NCI-H1092 (cell line): ENCODE measurements around the gene KLHL42.
A peak's percentile ranks its signal among the peaks of the same experiment; 100 is the strongest.

ENCODE experiments used
- DNase-seq: peaks from one replicate; lab custom pipeline; 2025; lab: John Stamatoyannopoulos, UW

KLHL42 gene

GRCh38 chr12:27780612-27781408, 777 bp downstream of the KLHL42 start:
- DNase-seq, result peak; percentile 2

- DNase-seq, result no peak
These were observed 1.6 kb downstream of the KLHL42 start for GRCh38 chr12:27781680-27782079.

- DNase-seq, result no peak
These were observed 2.4 kb downstream of the KLHL42 start for GRCh38 chr12:27782481-27782880.

GRCh38 chr12:27785882-27786570, 6.0 kb downstream of the KLHL42 start:
- DNase-seq, result no peak

- no peak for DNase-seq
These were observed 7.5 kb downstream of the KLHL42 start for GRCh38 chr12:27787559-27787958.

GRCh38 chr12:27790179-27790578, 10.1 kb downstream of the KLHL42 start:
- no peak for DNase-seq

- no peak for DNase-seq
These were observed 15.0 kb downstream of the KLHL42 start for GRCh38 chr12:27794818-27795584.

- no peak for DNase-seq
These were observed 16.1 kb downstream of the KLHL42 start for GRCh38 chr12:27796128-27796527.

- DNase-seq, result no peak
These were observed 17.4 kb downstream of the KLHL42 start for GRCh38 chr12:27797301-27798025.

- no peak for DNase-seq
These were observed 20.8 kb downstream of the KLHL42 start for GRCh38 chr12:27800819-27801218.

- no peak for DNase-seq
These were observed 21.6 kb downstream of the KLHL42 start for GRCh38 chr12:27801630-27802029.

- no peak for DNase-seq
These were observed 22.5 kb downstream of the KLHL42 start for GRCh38 chr12:27802511-27802910.

GRCh38 chr12:27802936-27803335, 22.9 kb downstream of the KLHL42 start:
- DNase-seq, result no peak

- no peak for DNase-seq
These were observed 25.2 kb downstream of the KLHL42 start for GRCh38 chr12:27805238-27805637.

- no peak for DNase-seq
These were observed 26.2 kb downstream of the KLHL42 start for GRCh38 chr12:27806259-27806658.

- no peak for DNase-seq
These were observed 27.1 kb downstream of the KLHL42 start for GRCh38 chr12:27807063-27807703.

GRCh38 chr12:27808841-27809240, 28.8 kb downstream of the KLHL42 start:
- DNase-seq, result no peak

GRCh38 chr12:27810756-27811155, 30.7 kb downstream of the KLHL42 start:
- DNase-seq, result no peak

GRCh38 chr12:27812502-27812901, 32.5 kb downstream of the KLHL42 start:
- DNase-seq, result no peak

- DNase-seq, result no peak
These were observed 34.4 kb downstream of the KLHL42 start for GRCh38 chr12:27814411-27814810.

GRCh38 chr12:27814851-27815591, 35.0 kb downstream of the KLHL42 start:
- DNase-seq, result no peak
